Measurements from ENCODE around the gene NEK9. TPM values are rescaled to one million over a fixed set of nuclear protein-coding genes. Genes with fewer than 3 reads are reported as not detected.

Gene NEK9
- total RNA-seq, 4 donors from 2014 or later = 65.4 to 84.6 (median 76.9) TPM

DNA sequence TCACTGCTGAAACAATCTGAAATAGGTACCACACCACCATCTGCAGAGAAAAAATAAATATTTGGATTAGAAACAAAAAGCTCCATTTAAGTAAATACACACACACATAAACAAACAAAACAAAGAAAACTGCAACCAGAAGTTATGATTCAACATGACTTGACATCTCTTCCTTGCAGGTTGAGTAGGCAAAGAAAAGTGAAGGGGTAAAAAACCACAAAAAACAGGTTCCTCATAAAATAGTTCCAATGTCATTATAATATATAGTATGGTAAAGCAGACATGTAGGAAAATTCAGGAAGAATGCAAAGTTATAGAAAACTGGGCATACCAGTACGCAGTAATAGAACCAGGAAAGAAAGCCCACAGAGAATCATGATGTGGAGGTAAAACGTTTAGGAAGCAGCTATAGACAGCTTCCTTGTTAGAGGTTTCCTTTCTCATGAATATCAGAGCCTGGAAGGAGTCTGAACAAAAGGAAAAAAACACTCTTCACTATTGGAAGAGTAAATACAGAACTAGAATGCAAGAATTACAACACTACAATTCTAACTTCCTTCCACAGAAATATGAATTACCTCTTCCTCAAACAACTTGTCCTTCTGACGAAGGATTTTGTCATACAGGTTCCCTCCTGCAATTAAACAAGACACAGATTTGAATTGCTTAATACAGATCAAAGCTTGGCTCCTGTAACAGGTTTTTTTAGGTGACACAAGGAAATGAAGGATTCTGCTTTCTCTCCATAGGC, 6.1 kb downstream of the NEK9 start:
- DNase-seq = no peak
- peaks cover 22 to 30% of the 10 kb centered on the region in 2 donors for H3K36me3 ChIP-seq
- intact Hi-C loops (cut with DNase I) = no loop called here
- no peaks in the 10 kb centered on the region for H3K27me3 ChIP-seq
- H3K4me3 ChIP-seq (replicated peaks in 1 of 3) = no peak overlapping the region
- H3K4me1 ChIP-seq = peaks cover 2 to 6% of the 10 kb centered on the region in 2 donors
- WGBS, 2 donors = 76 to 81% methylated on average over 3 of the region's 3 CpGs
- no peaks in the 10 kb centered on the region for H3K9me3 ChIP-seq
- no peak overlapping the region for H3K27ac ChIP-seq
- no peak for TF ChIP-seq POLR2A (IDR thresholded peaks at IDR 0.05)
- TF ChIP-seq, protein P1, sequence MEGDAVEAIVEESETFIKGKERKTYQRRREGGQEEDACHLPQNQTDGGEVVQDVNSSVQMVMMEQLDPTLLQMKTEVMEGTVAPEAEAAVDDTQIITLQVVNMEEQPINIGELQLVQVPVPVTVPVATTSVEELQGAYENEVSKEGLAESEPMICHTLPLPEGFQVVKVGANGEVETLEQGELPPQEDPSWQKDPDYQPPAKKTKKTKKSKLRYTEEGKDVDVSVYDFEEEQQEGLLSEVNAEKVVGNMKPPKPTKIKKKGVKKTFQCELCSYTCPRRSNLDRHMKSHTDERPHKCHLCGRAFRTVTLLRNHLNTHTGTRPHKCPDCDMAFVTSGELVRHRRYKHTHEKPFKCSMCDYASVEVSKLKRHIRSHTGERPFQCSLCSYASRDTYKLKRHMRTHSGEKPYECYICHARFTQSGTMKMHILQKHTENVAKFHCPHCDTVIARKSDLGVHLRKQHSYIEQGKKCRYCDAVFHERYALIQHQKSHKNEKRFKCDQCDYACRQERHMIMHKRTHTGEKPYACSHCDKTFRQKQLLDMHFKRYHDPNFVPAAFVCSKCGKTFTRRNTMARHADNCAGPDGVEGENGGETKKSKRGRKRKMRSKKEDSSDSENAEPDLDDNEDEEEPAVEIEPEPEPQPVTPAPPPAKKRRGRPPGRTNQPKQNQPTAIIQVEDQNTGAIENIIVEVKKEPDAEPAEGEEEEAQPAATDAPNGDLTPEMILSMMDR (IDR thresholded peaks at IDR 0.05) = no peak

DNA sequence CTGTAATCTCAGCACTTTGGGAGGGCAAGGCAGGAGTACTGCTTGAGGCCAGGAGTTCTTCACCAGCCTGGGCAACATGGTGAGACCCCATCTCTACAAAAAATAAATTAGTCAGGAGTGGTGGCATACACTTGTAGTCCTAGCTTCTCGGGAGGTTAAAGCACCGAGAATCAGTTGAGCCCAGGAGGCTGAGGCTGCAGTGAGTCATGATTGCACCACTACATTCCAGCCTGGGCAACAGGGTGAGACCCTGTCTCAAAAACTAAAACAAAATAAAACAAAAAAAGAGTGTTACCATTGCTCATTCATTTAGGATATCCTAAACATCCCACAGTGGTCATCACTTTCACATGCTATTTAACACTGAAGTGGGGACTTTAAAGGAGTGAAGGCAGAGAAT, 7.8 kb downstream of the NEK9 start:
- intact Hi-C loops (cut with DNase I) = no loop called here
- H3K27me3 ChIP-seq = no peaks in the 10 kb centered on the region
- TF ChIP-seq, protein P1 (IDR thresholded peaks at IDR 0.05) = no peak
- no peak for TF ChIP-seq POLR2A (IDR thresholded peaks at IDR 0.05)
- peaks cover 33 to 35% of the 10 kb centered on the region in 2 donors for H3K36me3 ChIP-seq
- H3K9me3 ChIP-seq = no peaks in the 10 kb centered on the region
- WGBS, 2 donors = 97% methylated on average over 2 of the region's 2 CpGs
- no peak overlapping the region for H3K27ac ChIP-seq
- no peak for DNase-seq
- no peaks in the 10 kb centered on the region for H3K4me1 ChIP-seq
- H3K4me3 ChIP-seq (replicated peaks in 1 of 3) = no peak overlapping the region

DNA sequence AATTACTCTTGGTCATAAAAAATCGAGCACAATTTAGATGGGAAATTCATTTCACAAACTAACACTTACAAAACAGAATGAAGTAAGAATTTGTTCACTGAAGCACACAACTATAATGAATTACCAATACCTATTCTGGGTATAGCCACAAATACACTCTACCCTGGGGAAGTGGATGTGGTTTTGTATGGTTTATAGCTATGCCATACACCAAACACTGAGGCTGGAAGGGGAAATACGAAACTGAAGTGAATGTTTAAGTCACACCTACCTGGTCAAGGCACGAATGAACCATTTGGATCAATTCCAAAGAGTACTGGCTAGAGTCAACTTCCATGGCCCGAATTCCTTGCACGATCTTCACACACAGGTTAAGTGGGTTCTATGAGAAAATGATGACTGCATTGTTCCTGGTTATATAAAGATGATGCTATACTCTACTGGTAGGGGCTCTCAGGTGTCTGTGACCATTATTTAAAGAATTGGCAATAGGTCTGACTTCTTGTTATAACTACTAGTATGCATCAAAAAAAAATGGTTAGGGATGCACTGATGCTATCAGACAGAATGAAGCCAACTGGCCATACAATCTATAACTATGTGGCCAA, 12.8 kb downstream of the NEK9 start:
- H3K4me3 ChIP-seq (replicated peaks in 1 of 3) = no peak overlapping the region
- H3K36me3 ChIP-seq = peaks cover 54 to 73% of the 10 kb centered on the region in 2 donors
- H3K9me3 ChIP-seq = no peaks in the 10 kb centered on the region
- no peak for DNase-seq
- H3K27me3 ChIP-seq = no peaks in the 10 kb centered on the region
- TF ChIP-seq POLR2A (IDR thresholded peaks at IDR 0.05) = no peak
- TF ChIP-seq, protein P1 (IDR thresholded peaks at IDR 0.05) = no peak
- H3K27ac ChIP-seq = no peak overlapping the region
- 57 to 73% methylated on average over 5 of the region's 5 CpGs for WGBS, 2 donors
- no peaks in the 10 kb centered on the region for H3K4me1 ChIP-seq
- intact Hi-C loops (cut with DNase I) = no loop called here

DNA sequence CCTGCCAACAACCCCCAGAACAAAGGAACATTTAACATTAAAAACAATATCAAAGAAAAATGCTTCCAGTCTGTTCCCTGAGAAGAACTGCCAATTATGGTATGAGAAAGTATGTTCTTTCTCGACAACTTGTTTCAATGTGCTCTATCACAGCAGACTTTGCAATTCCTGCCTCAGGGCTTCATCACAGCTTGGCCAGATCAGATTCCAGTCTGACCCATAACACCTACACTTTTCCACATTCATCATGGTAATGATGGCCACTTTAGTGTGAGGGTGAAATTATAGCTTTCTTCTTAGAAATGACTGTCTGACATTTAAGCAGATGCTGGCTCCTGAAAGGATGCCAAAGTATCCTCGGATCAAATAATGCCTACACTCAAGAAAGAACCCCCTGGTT, 17.0 kb downstream of the NEK9 start:
- 87 to 89% methylated on average over 2 of the region's 2 CpGs for WGBS, 2 donors
- Histone ChIP-seq H3K9me3 (no peaks in the 10 kb centered on the region), H3K4me1 (no peaks in the 10 kb centered on the region), H3K36me3 (peaks cover 67 to 87% of the 10 kb centered on the region in 2 donors), H3K27me3 (no peaks in the 10 kb centered on the region), H3K4me3 (replicated peaks in 1 of 3) (no peak overlapping the region), H3K27ac (no peak overlapping the region)
- DNase-seq = no peak
- TF ChIP-seq POLR2A (IDR thresholded peaks at IDR 0.05) = no peak
- TF ChIP-seq, protein P1 (IDR thresholded peaks at IDR 0.05) = no peak
- intact Hi-C loops (cut with DNase I) = no loop called here

DNA sequence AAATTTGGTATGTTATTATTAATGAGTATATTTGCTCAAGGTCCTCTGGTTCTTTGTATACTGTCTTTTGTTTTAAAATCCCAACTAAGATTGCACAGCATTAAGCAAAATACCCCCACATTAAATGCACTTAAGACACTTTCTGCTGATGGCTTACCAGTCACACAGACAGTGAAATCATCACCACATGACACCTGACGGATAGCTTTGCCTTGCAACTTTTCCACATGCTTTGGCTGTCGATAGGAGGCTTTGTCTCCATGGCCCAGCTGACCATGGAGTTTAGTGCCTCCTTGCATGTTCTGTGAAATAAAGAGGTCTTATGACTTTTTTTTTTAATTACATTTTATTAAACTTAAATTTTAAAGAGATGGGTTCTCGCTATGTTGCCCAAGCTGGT, 19.7 kb downstream of the NEK9 start:
- DNase-seq = no peak

More for the DNA sequence above, 19.7 kb downstream of the NEK9 start:
- TF ChIP-seq, protein P1 (IDR thresholded peaks at IDR 0.05) = no peak
- no peak for TF ChIP-seq POLR2A (IDR thresholded peaks at IDR 0.05)
- Histone ChIP-seq H3K4me1 (no peaks in the 10 kb centered on the region), H3K4me3 (replicated peaks in 1 of 3) (no peak overlapping the region), H3K27ac (no peak overlapping the region), H3K27me3 (no peaks in the 10 kb centered on the region), H3K36me3 (peaks cover 56 to 74% of the 10 kb centered on the region in 2 donors), H3K9me3 (no peaks in the 10 kb centered on the region)
- WGBS, 2 donors = 77 to 93% methylated on average over 3 of the region's 3 CpGs
- intact Hi-C loops (cut with DNase I) = no loop called here
